IPS-18a (cell line): ENCODE results near the gene CCDC169.
A peak's percentile ranks its signal among the peaks of the same experiment; 100 is the strongest.

Experiments
- H3K27ac ChIP-seq: one replicate; pipeline ENCODE4 v1.5.1; 2013; ENCODE audit warnings: low read length
- H3K27me3 ChIP-seq: one replicate; pipeline ENCODE4 v1.6.1; 2013; ENCODE audit warnings: mild to moderate bottlenecking, low read length; ENCODE audit not compliant: control insufficient read depth, insufficient read depth
- H3K36me3 ChIP-seq: one replicate; pipeline ENCODE4 v1.6.1; 2013; ENCODE audit warnings: low read depth, low read length; ENCODE audit not compliant: control insufficient read depth
- H3K4me1 ChIP-seq: one replicate; pipeline ENCODE4 v1.6.1; 2013; ENCODE audit warnings: low read depth, low read length; ENCODE audit not compliant: control insufficient read depth
- H3K4me3 ChIP-seq: one replicate; pipeline ENCODE4 v1.5.1; 2013; ENCODE audit warnings: low read length
- H3K9ac ChIP-seq: one replicate; pipeline ENCODE4 v1.6.1; 2013; ENCODE audit warnings: mild to moderate bottlenecking, low read length, moderate library complexity
- H3K9me3 ChIP-seq: one replicate; pipeline ENCODE4 v1.6.1; 2013; ENCODE audit warnings: low read depth, low read length; ENCODE audit not compliant: control insufficient read depth

Gene CCDC169

GRCh38 chr13:36297366-36298338 lies at the start of gene CCDC169:
Gene CCDC169, minus strand, starts transcription at chr13:36297814. Its CDS starts 95 bp downstream, at chr13:36297719.
- H3K4me1 ChIP-seq: peaks cover 38% of the 10 kb centered on the region
- no peaks in the 10 kb centered on the region for H3K9me3 ChIP-seq
- H3K36me3 ChIP-seq: peaks cover 5% of the 10 kb centered on the region
- peak within 1 kb of the TSS; percentile 83 for H3K27ac ChIP-seq
- peak within 1 kb of the TSS; percentile 92 for H3K4me3 ChIP-seq
- peak within 1 kb of the TSS; percentile 91 for H3K9ac ChIP-seq
- no peaks in the 10 kb centered on the region for H3K27me3 ChIP-seq

DNA sequence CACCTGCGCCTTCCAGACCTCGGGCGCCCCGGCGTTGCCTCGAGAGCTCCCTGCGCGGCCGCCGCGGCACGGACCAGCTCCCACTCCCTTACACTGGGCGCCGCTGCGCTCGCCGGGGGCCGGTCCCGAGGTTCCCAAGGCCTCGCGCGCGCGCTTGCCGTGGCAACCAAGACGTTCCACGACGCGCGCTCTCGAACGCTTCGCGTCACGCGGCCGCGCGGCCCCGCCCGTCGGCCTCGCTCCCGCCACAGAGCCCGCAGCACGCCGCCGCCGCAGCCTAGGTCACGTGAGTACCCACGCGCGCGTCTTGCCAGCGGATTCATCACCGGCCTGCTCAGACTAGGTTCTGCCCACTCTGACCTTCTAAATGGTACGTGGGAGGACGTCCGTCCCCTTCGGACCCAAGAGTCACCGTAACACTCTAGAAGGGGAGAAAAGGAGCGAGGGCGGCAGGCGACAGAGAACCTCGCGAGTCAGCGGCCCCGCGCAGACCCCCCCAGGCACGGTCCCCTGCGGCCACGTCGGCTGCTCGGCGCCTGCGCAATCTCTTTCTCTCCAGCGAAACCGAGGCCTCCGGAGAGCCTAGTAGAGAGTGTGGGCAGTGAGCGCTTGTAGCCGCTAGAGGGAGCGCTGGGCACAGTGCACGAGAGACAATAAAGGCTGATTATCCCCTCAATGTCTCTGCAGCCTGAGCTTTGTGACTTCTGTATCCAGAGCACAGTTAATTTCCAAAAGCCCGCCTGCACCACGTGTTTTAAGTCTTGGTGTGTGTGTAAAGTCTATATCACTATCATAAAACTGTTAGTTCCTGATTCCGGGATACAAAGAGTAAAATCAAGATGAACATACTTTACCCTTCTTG lies 48.8 kb upstream of the CCDC169 start, which contains the start of gene SPART:
Gene SPART, minus strand, starts transcription at position 173 of the 862 bp plus-strand sequence. CDS start 10,564 bp downstream, outside the sequence.
- Histone ChIP-seq H3K9me3 (no peaks in the 10 kb centered on the region), H3K9ac (peak within 1 kb of the TSS; percentile 69), H3K4me1 (no peaks in the 10 kb centered on the region), H3K4me3 (peak within 1 kb of the TSS; percentile 57), H3K27ac (no peak within 1 kb of the TSS), H3K27me3 (peaks cover 28% of the 10 kb centered on the region), H3K36me3 (no peaks in the 10 kb centered on the region)

DNA sequence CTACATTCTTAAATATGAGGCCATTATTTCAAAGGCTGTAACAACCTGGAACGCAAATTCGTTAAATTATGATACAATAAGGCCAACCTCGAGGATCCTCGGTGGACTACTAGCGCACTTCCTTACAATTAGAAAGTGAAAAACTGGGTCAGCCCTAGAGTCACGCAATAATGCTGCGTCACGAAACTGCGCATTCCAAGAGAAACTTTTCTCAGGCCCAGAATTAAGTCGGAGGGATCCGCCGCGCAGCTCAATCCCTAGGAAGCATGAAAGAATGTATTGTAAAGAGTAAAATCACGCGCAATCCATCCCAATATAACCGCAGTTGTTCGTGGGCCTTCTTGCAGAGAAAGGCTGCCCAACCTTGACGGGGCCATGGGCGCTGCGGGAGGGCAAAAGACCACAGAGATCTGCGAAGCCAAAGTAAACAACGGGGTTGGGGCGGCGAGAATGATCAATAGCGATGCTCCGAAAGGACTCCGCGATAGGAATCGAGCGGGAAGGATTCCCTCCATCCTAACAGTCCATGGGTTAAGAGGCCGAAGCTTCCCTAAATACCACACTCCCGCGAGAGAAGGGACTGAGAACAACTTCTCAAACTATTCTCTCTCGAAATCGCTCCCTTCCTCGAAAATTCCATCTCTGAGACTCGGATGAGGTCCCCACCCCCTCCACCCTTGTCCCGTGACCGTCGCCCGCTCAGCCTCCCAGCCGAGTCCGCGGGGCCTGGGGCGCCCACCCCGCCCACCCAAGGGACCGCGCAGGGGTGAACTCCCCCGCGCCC lies 48.0 kb upstream of the CCDC169 start:
- peaks cover 24% of the 10 kb centered on the region for H3K27me3 ChIP-seq
- peak overlapping the region; percentile 57 for H3K4me3 ChIP-seq

GRCh38 chr13:36344886-36345437 lies 47.3 kb upstream of the CCDC169 start:
- Histone ChIP-seq H3K36me3 (no peaks in the 10 kb centered on the region), H3K4me3 (peak overlapping the region; percentile 57), H3K9me3 (no peaks in the 10 kb centered on the region), H3K9ac (peak overlapping the region; percentile 52), H3K4me1 (no peaks in the 10 kb centered on the region), H3K27me3 (peaks cover 24% of the 10 kb centered on the region), H3K27ac (no peak overlapping the region)

More for the DNA sequence above, 48.0 kb upstream of the CCDC169 start:
- H3K9me3 ChIP-seq: no peaks in the 10 kb centered on the region
- no peaks in the 10 kb centered on the region for H3K4me1 ChIP-seq
- no peak overlapping the region for H3K27ac ChIP-seq
- no peaks in the 10 kb centered on the region for H3K36me3 ChIP-seq
- H3K9ac ChIP-seq: peak overlapping the region; percentile 52

DNA sequence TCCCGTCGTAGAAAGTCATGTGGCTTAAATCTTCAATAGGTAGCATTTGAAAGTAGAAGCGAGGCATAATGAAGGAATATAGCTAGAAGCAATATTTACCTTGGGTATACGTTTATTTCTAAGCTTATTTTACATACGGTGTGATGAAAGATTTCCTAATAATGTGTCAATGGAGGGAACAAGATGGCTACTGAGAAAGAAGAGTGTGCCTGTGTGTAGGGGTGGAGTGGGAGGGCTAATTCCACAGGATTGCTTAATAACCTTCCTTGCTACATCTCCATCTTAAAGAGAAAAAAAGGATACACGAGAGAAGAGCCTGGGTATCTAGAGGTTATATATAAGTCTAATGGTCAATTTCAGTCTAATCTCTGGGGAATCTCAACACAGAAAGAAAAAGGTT lies 46.6 kb upstream of the CCDC169 start:
- no peaks in the 10 kb centered on the region for H3K9me3 ChIP-seq
- no peak overlapping the region for H3K9ac ChIP-seq
- no peaks in the 10 kb centered on the region for H3K4me1 ChIP-seq
- no peak overlapping the region for H3K4me3 ChIP-seq
- no peak overlapping the region for H3K27ac ChIP-seq
- H3K27me3 ChIP-seq: peaks cover 24% of the 10 kb centered on the region
- H3K36me3 ChIP-seq: no peaks in the 10 kb centered on the region

DNA sequence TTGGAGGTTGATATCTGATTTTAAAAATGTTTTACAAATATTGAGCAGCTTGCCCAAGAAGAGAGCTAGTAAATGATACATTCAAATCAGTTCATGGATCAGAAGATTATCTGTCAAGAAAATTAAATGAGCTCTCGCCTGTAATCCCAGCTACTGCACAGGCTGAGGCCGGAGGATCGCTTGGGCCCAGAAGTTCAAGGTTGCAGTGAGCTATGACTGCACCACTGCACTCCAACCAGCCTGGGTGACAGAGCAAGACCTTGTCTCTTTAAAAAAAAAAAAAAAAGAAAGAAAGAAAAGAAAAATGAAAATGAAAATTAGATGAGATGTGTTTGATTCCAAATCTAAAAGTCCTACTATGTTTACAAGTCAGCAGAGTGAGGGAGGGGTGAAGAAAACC lies 46.2 kb upstream of the CCDC169 start:
- Histone ChIP-seq H3K9me3 (no peaks in the 10 kb centered on the region), H3K4me1 (peaks cover 3% of the 10 kb centered on the region), H3K4me3 (no peak overlapping the region), H3K27me3 (peaks cover 24% of the 10 kb centered on the region), H3K9ac (no peak overlapping the region), H3K27ac (no peak overlapping the region), H3K36me3 (no peaks in the 10 kb centered on the region)

- peaks cover 9% of the 10 kb centered on the region for H3K4me1 ChIP-seq
- no peak overlapping the region for H3K9ac ChIP-seq
- H3K27me3 ChIP-seq: peaks cover 24% of the 10 kb centered on the region
- H3K27ac ChIP-seq: no peak overlapping the region
- no peaks in the 10 kb centered on the region for H3K9me3 ChIP-seq
- H3K36me3 ChIP-seq: no peaks in the 10 kb centered on the region
- H3K4me3 ChIP-seq: no peak overlapping the region
Measured at GRCh38 chr13:36342715-36343114, 45.1 kb upstream of the CCDC169 start.

DNA sequence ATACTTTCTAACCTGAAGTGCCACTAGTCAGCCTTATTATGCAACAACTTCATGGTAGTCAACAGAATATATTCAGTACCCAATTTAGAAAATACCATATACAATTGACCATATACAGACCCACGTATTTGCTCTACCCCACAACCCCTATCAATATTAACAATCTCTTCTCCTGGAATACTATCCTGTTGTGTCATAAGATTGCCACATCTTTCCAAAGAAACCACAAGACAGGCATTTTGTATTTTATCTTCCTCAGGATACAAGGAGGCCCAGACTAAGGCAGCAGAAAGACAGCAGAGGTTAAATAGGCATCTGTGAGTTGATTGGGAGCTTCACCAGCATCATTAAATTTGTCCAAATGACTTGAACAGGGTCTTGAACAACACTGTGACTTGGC lies 44.1 kb upstream of the CCDC169 start:
- Histone ChIP-seq H3K27me3 (peaks cover 24% of the 10 kb centered on the region), H3K27ac (no peak overlapping the region), H3K9ac (no peak overlapping the region), H3K4me3 (no peak overlapping the region), H3K9me3 (no peaks in the 10 kb centered on the region), H3K36me3 (no peaks in the 10 kb centered on the region), H3K4me1 (peaks cover 9% of the 10 kb centered on the region)

DNA sequence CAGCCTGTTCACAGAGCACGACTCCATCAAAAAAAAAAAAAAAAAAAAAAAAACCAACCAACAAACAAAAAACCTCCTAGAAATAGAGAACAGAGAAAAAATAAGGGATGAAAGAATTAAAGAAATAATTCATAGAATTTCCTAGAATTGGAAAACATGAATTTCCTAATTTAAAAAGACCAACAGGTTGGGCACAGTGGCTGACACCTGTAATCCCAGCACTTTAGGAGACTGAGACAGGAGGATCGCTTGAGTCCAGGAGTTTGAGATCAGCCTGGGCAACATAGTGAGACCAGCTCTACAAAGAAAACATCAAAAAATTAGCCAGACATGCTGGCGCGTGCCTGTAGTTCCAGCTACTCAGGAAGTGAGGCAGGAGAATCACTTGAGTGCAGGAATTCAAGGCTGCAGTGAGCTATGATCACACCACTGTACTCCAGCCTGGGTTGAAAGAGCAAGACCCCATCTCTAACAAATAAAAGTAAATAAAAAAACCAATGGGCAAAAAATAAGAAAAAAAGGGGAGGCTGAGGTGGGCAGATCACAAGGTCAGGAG lies 42.1 kb upstream of the CCDC169 start:
- H3K36me3 ChIP-seq: no peaks in the 10 kb centered on the region
- H3K27ac ChIP-seq: no peak overlapping the region
- H3K4me3 ChIP-seq: no peak overlapping the region
- peaks cover 13% of the 10 kb centered on the region for H3K27me3 ChIP-seq
- H3K9ac ChIP-seq: no peak overlapping the region
- H3K4me1 ChIP-seq: peaks cover 9% of the 10 kb centered on the region
- no peaks in the 10 kb centered on the region for H3K9me3 ChIP-seq

GRCh38 chr13:36337938-36338641 lies 40.5 kb upstream of the CCDC169 start:
- peaks cover 9% of the 10 kb centered on the region for H3K4me1 ChIP-seq

More at GRCh38 chr13:36337938-36338641, 40.5 kb upstream of the CCDC169 start:
- H3K9ac ChIP-seq: no peak overlapping the region
- no peaks in the 10 kb centered on the region for H3K27me3 ChIP-seq
- H3K4me3 ChIP-seq: no peak overlapping the region
- H3K36me3 ChIP-seq: no peaks in the 10 kb centered on the region
- no peak overlapping the region for H3K27ac ChIP-seq
- no peaks in the 10 kb centered on the region for H3K9me3 ChIP-seq
